IPS-18a (cell line): ENCODE results near the gene MAPK8.

Source experiments
- H3K27ac ChIP-seq: one replicate; pipeline ENCODE4 v1.5.1; 2013; ENCODE audit warnings: low read length
- H3K27me3 ChIP-seq: one replicate; pipeline ENCODE4 v1.6.1; 2013; ENCODE audit warnings: mild to moderate bottlenecking, low read length; ENCODE audit not compliant: control insufficient read depth, insufficient read depth
- H3K36me3 ChIP-seq: one replicate; pipeline ENCODE4 v1.6.1; 2013; ENCODE audit warnings: low read depth, low read length; ENCODE audit not compliant: control insufficient read depth
- H3K4me1 ChIP-seq: one replicate; pipeline ENCODE4 v1.6.1; 2013; ENCODE audit warnings: low read depth, low read length; ENCODE audit not compliant: control insufficient read depth
- H3K4me3 ChIP-seq: one replicate; pipeline ENCODE4 v1.5.1; 2013; ENCODE audit warnings: low read length
- H3K9ac ChIP-seq: one replicate; pipeline ENCODE4 v1.6.1; 2013; ENCODE audit warnings: mild to moderate bottlenecking, low read length, moderate library complexity
- H3K9me3 ChIP-seq: one replicate; pipeline ENCODE4 v1.6.1; 2013; ENCODE audit warnings: low read depth, low read length; ENCODE audit not compliant: control insufficient read depth

MAPK8 gene

DNA sequence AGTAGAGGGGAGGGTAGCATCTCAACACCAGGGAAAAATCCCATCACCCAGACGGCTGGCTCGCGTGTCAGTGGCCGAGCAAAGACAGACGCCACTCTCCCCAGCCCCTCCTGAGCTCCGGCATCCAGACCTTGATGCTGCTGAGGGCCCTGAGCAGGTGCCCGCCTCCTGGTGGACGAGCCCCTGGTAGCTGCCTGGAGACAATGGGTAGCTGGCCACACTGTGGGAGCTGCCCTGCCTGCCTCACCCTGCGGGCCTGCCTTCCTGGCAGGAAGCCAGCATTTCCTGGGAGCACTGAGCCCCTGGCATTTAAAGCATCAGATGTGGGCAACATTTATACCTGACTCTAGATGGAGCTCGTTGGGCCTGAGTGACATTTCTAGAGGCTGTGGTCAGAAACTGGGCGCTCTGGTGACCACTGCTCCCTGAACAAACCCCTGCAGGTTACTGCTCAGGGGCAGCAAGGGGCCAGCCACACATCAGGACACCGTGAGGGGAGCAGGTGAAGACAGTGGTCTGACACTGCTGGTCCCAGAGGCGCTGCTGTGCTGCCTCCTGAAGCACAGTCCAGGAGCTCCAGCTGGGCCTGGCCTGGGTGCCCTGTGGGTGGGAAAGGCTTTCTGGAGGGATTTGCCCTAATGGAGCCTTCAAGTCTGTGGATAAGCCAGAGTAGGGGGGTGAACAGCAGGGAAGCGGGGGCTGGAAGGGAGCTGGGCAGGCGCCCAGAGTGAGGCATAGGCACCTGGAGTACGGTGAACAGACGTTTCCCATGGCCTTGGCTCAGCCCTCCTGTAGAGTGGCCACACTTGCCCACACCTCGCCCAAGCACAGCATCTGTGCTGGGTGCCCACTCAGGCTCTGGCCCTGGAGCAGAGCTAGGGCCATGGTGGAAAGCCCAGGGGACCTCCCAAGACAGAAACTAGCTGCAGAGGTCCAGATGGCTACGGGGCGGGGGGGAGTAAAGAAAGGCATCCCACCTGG, 138.7 kb downstream of the MAPK8 start:
- Histone ChIP-seq H3K27me3 (no peaks in the 10 kb centered on the region), H3K9ac (no peak overlapping the region), H3K9me3 (no peaks in the 10 kb centered on the region), H3K4me1 (peaks cover 14% of the 10 kb centered on the region), H3K4me3 (no peak overlapping the region), H3K27ac (no peak overlapping the region), H3K36me3 (no peaks in the 10 kb centered on the region)

DNA sequence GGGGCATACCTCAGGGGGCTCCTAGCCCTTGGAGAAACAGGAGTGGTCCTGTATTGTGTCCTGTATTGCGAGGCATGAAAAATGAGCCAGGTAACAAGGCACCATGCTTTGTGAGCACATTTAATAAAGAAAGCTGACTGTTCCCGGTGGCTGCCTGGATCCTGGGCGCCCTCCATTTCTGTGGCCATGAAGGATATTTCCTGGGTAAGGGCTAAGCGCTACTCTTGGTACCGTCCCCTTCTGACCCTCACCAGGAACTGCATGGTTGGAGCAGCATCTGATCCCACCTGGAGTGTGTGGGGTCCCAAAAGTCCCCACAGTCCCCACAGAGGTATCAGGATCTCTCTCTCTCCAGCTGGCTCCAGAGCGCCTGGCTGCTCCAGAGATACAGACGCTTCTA, 139.5 kb downstream of the MAPK8 start:
- H3K4me1 ChIP-seq = peaks cover 14% of the 10 kb centered on the region

DNA sequence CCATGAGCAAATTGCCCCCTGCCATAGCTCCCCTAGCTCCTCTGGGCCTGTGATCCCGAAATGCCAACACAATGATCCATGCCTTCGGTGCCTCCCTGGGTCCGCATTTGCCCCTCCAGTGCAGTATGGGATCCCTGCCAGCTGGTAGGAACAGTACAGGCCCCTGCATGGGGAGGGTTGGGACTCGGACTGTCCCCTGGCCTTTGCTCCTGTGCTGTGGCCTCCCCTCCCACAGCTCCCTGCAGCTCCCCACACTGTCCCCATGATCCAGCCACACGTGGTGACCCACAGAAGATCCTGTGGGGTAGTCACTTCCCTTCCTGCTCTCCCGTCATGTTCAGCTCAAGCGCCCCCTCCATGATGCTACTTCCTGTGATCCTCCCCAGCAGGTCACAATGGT, 140.3 kb downstream of the MAPK8 start:
- no peak overlapping the region for H3K4me3 ChIP-seq

More for the DNA sequence above, 139.5 kb downstream of the MAPK8 start:
- H3K27ac ChIP-seq = no peak overlapping the region
- H3K36me3 ChIP-seq = no peaks in the 10 kb centered on the region
- no peak overlapping the region for H3K4me3 ChIP-seq
- H3K9me3 ChIP-seq = no peaks in the 10 kb centered on the region
- H3K27me3 ChIP-seq = no peaks in the 10 kb centered on the region
- no peak overlapping the region for H3K9ac ChIP-seq

DNA sequence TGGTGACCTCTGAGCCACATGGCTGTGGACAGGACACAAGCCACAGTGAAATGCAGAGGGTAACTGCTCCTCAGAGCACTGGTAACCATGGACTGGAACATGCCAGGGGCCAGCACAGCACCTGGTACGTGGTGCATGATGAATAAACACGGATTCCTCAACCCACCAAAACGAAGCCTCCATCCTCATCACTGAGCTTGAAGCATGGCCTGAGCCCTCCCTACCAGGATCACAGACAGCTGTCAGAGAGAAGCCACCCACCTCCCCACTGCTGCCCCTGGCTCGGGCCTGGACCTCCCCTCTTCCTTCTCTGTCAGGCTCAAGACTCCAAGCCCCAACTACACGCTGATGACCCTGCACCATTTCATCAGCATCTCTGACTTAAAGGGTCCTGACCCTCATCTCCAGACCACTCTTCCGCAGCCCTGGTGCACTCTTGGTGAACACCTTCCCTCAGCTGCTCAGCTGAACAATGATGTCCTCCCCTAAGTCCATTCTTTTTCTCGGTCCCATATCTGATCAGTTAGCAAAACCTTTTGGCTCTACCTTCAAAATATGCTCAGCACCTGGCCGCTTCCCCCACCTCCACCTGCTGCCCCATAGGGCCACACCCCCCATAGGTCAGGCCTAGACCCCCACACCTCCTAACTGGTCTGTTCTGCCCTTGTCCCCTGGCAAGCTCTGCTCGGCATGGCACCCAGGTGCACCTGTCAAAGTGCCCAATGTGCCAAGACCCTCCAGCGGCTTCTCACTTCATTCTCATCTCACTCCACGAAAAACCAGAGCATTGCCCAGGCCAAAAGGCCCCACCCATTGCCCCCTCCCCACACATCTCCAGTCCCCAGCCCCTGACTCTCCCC, 141.1 kb downstream of the MAPK8 start:
- H3K36me3 ChIP-seq = no peaks in the 10 kb centered on the region
- H3K9ac ChIP-seq = no peak overlapping the region
- H3K4me1 ChIP-seq = peaks cover 14% of the 10 kb centered on the region
- H3K4me3 ChIP-seq = no peak overlapping the region
- no peaks in the 10 kb centered on the region for H3K9me3 ChIP-seq
- H3K27me3 ChIP-seq = no peaks in the 10 kb centered on the region
- no peak overlapping the region for H3K27ac ChIP-seq

More for the DNA sequence above, 140.3 kb downstream of the MAPK8 start:
- no peaks in the 10 kb centered on the region for H3K36me3 ChIP-seq
- no peak overlapping the region for H3K9ac ChIP-seq
- H3K9me3 ChIP-seq = no peaks in the 10 kb centered on the region
- no peaks in the 10 kb centered on the region for H3K27me3 ChIP-seq
- H3K4me1 ChIP-seq = peaks cover 14% of the 10 kb centered on the region
- no peak overlapping the region for H3K27ac ChIP-seq

DNA sequence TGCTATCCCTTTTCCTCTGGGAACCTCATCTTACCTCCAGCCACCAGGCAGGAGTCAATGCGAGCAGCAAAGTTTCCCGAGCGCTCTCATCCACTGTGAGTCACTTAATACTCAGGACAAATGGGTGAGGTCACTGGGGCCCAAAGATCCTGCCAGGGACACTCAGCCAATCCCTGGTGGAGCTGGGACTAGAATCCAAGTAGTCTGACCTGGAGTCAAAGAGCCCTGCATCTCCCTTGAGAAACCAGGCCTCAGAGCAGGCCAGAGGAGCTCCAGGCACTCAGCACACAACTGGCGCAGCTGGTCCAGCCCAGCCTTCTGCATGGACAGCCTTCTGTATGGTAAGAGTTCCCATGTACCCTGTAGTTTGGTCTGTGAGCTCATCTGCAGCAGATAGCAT, 142.3 kb downstream of the MAPK8 start:
- no peak overlapping the region for H3K9ac ChIP-seq
- H3K27ac ChIP-seq = no peak overlapping the region
- no peak overlapping the region for H3K4me3 ChIP-seq
- H3K9me3 ChIP-seq = no peaks in the 10 kb centered on the region
- H3K4me1 ChIP-seq = peaks cover 14% of the 10 kb centered on the region
- H3K27me3 ChIP-seq = no peaks in the 10 kb centered on the region
- no peaks in the 10 kb centered on the region for H3K36me3 ChIP-seq

DNA sequence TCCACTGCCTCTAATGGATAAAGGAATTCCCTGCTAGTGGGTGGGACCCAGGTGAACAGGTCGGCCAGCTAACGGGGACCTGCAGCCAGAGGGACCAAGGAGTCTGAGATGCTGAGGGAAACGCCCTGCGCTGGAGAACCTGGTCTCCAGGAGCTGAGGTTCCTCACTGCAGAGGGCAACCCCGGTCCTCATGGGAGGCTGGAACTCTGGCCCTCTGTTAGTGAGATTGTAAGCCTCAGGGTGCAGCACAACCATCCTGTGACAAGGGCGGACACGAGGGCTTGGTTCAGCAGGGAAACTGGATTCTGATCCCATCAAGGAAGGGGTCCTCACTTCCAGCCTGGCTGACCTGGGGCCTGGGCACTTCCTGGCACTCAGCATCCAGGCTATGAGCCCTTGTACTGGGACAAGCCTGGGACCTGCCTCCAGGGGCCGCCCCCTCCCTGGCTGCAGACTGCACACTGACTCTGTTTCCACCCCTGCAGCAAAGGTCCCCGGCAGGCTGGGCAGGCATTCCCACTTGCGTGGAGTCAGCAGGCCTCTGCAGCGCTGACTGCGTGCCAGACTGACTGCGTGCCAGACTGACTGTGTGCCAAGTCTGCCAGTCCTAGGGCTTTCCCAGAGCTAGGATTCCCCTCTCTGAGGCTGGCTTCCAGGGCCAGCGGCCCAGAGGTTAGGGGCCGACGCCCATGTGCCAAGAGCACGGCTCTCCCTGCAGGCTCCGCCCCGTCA, 143.2 kb downstream of the MAPK8 start:
- H3K9ac ChIP-seq = no peak overlapping the region
- no peaks in the 10 kb centered on the region for H3K36me3 ChIP-seq
- H3K4me1 ChIP-seq = peaks cover 6% of the 10 kb centered on the region

DNA sequence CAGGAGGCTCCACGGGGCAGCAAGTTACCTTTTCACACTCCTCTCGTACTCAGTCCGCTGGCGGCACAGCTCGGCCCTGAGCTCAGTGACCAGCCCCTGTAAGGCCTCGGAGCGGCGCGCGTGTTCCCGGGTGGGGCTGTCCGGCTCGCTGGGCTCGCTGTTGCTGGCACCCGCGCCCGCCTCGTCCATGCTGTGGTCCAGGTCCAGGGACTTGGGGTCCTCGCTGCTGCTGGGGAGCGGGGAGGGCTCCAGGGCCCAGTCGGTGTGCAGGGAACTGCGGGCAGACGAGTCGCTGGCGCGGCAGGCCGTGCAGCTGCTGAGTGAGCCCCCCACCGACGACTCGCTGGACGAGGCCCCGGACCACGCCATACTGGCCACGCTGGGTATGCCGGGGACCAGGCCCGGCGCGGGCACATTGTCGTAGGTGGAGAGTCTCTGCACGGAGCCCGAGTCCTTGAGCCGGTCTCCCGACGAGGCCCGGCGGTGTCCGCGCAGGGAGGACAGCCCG, 143.8 kb downstream of the MAPK8 start:
- Histone ChIP-seq H3K4me1 (no peaks in the 10 kb centered on the region), H3K9ac (no peak overlapping the region), H3K27ac (no peak overlapping the region), H3K9me3 (no peaks in the 10 kb centered on the region), H3K4me3 (no peak overlapping the region), H3K27me3 (no peaks in the 10 kb centered on the region), H3K36me3 (no peaks in the 10 kb centered on the region)

More for the DNA sequence above, 143.2 kb downstream of the MAPK8 start:
- Histone ChIP-seq H3K9me3 (no peaks in the 10 kb centered on the region), H3K27ac (no peak overlapping the region), H3K27me3 (no peaks in the 10 kb centered on the region), H3K4me3 (no peak overlapping the region)

DNA sequence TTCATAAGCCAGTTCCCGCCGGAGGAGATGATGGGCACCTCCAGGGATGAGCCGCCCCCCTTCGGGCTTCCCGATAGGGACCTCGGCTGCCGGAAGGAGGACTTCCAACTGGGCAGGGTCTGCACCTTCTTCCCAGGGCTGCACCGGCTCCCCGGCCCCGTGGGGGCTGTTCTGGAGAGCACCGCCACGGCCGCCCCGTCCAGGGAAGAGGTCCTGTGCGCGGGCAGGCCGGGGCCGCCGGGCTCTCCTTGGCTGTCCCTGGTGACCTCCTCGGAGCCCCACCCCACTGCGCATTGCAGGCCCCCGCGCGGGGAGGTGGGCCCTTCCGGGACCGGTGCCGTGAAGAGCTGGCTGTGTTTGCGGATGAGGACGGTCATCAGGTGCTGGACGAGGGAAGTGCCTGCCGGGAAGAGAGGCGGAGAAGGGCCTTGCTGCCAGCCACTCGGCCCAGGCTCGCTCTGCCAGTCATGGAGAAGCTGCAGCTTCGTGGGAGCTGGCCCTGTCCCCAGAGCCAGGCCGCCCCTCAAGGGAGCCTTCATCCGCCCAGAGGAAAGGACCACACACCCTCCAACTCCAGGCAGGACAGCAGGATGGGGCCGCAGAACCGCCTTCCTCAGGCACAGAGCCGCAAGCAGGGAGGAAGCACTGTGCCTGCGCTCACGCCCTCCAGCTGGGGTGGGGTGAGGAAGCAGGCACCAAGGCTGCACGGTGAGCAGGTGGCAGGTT, 144.4 kb downstream of the MAPK8 start:
- no peak overlapping the region for H3K9ac ChIP-seq
- no peak overlapping the region for H3K27ac ChIP-seq
- H3K9me3 ChIP-seq = no peaks in the 10 kb centered on the region
- H3K4me1 ChIP-seq = no peaks in the 10 kb centered on the region
- H3K36me3 ChIP-seq = no peaks in the 10 kb centered on the region
- no peak overlapping the region for H3K4me3 ChIP-seq
- H3K27me3 ChIP-seq = no peaks in the 10 kb centered on the region

DNA sequence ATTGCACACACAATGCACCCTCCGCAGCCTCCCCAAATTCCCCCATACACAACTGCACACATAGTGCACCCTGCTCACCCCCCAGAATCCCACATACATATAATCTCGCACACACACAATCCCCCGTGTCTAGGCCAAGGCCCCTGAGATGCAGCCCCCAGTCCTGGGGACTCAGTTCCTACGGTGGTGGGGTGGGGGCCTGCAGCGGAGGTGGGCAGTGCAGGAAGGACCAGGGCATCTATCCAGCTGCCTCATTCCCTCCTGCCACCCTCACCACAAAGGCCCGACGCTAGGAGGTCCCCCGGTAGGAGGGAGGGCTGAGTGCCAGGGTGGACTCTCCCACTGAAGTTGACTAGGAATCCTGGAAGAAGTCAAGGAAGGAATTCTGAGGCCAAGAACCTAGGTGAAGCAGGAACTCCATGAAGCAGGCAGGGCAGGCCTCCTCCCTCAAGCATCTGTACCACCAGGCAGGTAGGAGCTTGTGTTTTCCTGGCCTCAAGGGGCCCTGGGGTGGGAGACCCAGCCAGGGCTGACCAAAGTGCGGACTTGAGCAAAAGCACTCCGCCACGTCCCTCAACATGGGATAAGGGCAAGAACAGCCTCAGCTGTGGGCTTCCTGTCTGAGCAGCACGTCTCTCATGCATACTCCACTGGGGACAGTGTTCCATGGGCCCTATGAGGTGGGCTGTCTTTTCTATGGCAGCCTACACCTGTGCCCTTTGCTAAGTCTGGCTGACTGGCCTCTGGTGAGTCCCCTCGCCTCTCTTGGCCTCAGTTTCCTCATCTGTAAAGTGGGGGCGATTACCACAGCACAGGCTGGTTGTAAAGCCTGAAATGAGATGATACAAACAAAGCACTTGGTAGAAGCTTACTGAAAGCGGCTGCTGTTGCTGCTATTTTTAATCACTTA, 145.7 kb downstream of the MAPK8 start:
- H3K4me3 ChIP-seq = no peak overlapping the region
- no peak overlapping the region for H3K27ac ChIP-seq
- no peak overlapping the region for H3K9ac ChIP-seq
- H3K36me3 ChIP-seq = no peaks in the 10 kb centered on the region
- no peaks in the 10 kb centered on the region for H3K9me3 ChIP-seq
- no peaks in the 10 kb centered on the region for H3K4me1 ChIP-seq
- H3K27me3 ChIP-seq = no peaks in the 10 kb centered on the region

DNA sequence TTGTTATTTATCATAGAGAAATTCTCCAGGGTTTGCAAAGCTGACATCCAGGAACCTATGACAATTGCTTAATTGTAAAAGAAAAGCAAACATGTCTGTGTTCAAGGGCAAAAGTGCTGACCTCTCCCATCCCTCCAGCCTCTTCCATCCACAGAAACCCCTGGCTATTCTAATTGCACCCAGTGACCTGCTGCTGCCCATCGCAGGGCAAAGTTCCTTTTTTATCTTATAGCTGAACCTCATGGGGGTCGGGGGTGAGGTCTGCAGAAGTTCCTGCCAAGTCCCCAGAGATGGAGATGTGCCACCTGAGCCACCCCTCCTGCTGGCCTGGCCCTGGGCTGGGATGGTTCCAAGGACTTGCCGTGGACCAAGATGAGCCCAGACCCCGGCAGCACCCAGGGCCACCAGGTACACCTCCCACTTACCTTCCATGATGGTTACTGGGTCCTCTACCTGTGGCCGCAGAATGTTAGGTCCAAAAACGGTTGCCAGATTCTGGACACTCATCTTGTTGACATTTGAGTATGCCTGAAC, 146.5 kb downstream of the MAPK8 start:
- H3K4me1 ChIP-seq = no peaks in the 10 kb centered on the region
- no peak overlapping the region for H3K4me3 ChIP-seq
- H3K9ac ChIP-seq = no peak overlapping the region
- no peaks in the 10 kb centered on the region for H3K36me3 ChIP-seq
- H3K27ac ChIP-seq = no peak overlapping the region
- H3K27me3 ChIP-seq = no peaks in the 10 kb centered on the region
- no peaks in the 10 kb centered on the region for H3K9me3 ChIP-seq
